Loucy (cell line): ENCODE data around the gene FAM177A1.
"Not testable (repeated sequence)": the region's sequence is repeated elsewhere in the genome, so short reads cannot be mapped to it uniquely, and the experiment has no call there.

Experiments
- H2AFZ ChIP-seq: fragments of 200-600 bp; sonication (generic); 2 replicates; pipeline ENCODE4 v1.6.0; 2016; ENCODE audit warnings: antibody characterized with exemption, mild to moderate bottlenecking, low read length, moderate library complexity
- H3F3A ChIP-seq: fragments of 200-600 bp; 2 replicates; pipeline ENCODE4 v1.6.0; 2016; ENCODE audit warnings: antibody characterized with exemption, low read depth, mild to moderate bottlenecking
- H3K27me3 ChIP-seq: fragments of 200-600 bp; sonication (generic); 2 replicates; pipeline ENCODE4 v1.6.1; 2014; ENCODE audit warnings: low read length, mild to moderate bottlenecking; ENCODE audit not compliant: insufficient read depth, poor library complexity, severe bottlenecking
- H3K36me3 ChIP-seq: fragments of 200-600 bp; sonication (generic); 2 replicates; pipeline ENCODE4 v1.6.1; 2016; ENCODE audit warnings: low read length; ENCODE audit not compliant: insufficient read depth
- H3K4me1 ChIP-seq: fragments of 200-600 bp; sonication (generic); 2 replicates; pipeline ENCODE4 v1.5.1; 2014; ENCODE audit warnings: low read length, mild to moderate bottlenecking; ENCODE audit not compliant: insufficient read depth, poor library complexity, severe bottlenecking
- H3K4me2 ChIP-seq: fragments of 200-600 bp; sonication (generic); 2 replicates; pipeline ENCODE4 v1.6.0; 2014; ENCODE audit warnings: antibody characterized with exemption, low read length, low read depth, mild to moderate bottlenecking; ENCODE audit not compliant: poor library complexity, severe bottlenecking
- H3K4me3 ChIP-seq: fragments of 200-600 bp; sonication (generic); 2 replicates; pipeline ENCODE4 v1.5.1; 2014; ENCODE audit warnings: low read length, mild to moderate bottlenecking, mixed read lengths; ENCODE audit not compliant: poor library complexity, severe bottlenecking
- H3K79me2 ChIP-seq: fragments of 200-600 bp; sonication (generic); 2 replicates; pipeline ENCODE4 v1.6.1; 2014; ENCODE audit warnings: low read length; ENCODE audit not compliant: insufficient read depth
- H3K9ac ChIP-seq: fragments of 200-600 bp; sonication (generic); 2 replicates; pipeline ENCODE4 v1.6.0; 2014; ENCODE audit warnings: mild to moderate bottlenecking, low read depth, low read length, moderate library complexity; ENCODE audit not compliant: poor library complexity, severe bottlenecking
- H3K9me2 ChIP-seq: fragments of 200-600 bp; sonication (generic); replicated peaks from 2 replicates; pipeline ENCODE4 v1.6.1; 2016; ENCODE audit warnings: low read depth, low read length, mixed read lengths
- H3K9me3 ChIP-seq: fragments of 200-600 bp; sonication (generic); 2 replicates; pipeline ENCODE4 v1.6.1; 2014; ENCODE audit warnings: mild to moderate bottlenecking, antibody characterized with exemption, low read length, low read depth; ENCODE audit not compliant: insufficient read depth
- H4K20me1 ChIP-seq: fragments of 200-600 bp; sonication (generic); 2 replicates; pipeline ENCODE4 v1.6.0; 2014; ENCODE audit warnings: antibody characterized with exemption, low read length, mild to moderate bottlenecking; ENCODE audit not compliant: insufficient read depth, poor library complexity, severe bottlenecking
- EZH2phosphoT487 ChIP-seq: fragments of 200-600 bp; IDR thresholded peaks from 2 replicates; pipeline ENCODE4 v1.6.1; 2018; ENCODE audit warnings: antibody characterized with exemption, mild to moderate bottlenecking, moderate library complexity, borderline replicate concordance
- TF ChIP-seq, protein P1 (sequence below): fragments of 200-600 bp; sonication (generic); conservative IDR thresholded peaks from 2 replicates; pipeline ENCODE4 v1.5.1; 2014; ENCODE audit warnings: mild to moderate bottlenecking, antibody characterized with exemption, low read length

FAM177A1 gene

DNA sequence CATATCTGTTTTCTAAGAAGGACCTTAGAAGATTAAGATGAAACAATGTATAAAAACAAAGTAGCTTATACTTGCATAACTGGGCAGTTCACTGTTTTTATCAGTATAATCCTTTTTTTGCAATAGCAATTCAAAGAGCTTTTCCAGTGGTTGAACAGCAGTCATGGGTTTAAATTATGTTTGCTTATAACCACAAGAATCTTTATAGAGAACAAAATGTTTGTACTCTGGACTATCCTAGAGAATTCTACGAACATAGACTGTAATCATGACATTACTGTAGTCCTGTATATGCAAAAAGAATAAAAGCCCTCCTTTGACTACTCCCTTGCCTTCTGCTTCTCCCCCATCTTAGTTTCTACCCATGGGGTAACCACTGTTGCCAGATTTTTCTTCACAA is 5.7 kb downstream of the FAM177A1 start:
- Histone ChIP-seq H2AFZ (no peak overlapping the region), H3K9ac (no peak overlapping the region), H3K4me3 (no peak overlapping the region), H3K79me2 (peaks cover 20% of the 10 kb centered on the region), H3K9me3 (no peaks in the 10 kb centered on the region), H3K9me2 (no peaks in the 10 kb centered on the region), H3K36me3 (no peaks in the 10 kb centered on the region), H3K4me2 (no peak overlapping the region), H3K4me1 (peaks cover 24% of the 10 kb centered on the region), H4K20me1 (peaks cover 10% of the 10 kb centered on the region), H3K27me3 (no peaks in the 10 kb centered on the region), H3F3A (no peaks in the 10 kb centered on the region)
- TF ChIP-seq, protein P1, sequence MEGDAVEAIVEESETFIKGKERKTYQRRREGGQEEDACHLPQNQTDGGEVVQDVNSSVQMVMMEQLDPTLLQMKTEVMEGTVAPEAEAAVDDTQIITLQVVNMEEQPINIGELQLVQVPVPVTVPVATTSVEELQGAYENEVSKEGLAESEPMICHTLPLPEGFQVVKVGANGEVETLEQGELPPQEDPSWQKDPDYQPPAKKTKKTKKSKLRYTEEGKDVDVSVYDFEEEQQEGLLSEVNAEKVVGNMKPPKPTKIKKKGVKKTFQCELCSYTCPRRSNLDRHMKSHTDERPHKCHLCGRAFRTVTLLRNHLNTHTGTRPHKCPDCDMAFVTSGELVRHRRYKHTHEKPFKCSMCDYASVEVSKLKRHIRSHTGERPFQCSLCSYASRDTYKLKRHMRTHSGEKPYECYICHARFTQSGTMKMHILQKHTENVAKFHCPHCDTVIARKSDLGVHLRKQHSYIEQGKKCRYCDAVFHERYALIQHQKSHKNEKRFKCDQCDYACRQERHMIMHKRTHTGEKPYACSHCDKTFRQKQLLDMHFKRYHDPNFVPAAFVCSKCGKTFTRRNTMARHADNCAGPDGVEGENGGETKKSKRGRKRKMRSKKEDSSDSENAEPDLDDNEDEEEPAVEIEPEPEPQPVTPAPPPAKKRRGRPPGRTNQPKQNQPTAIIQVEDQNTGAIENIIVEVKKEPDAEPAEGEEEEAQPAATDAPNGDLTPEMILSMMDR, result no peak
- no peak for TF ChIP-seq EZH2phosphoT487

DNA sequence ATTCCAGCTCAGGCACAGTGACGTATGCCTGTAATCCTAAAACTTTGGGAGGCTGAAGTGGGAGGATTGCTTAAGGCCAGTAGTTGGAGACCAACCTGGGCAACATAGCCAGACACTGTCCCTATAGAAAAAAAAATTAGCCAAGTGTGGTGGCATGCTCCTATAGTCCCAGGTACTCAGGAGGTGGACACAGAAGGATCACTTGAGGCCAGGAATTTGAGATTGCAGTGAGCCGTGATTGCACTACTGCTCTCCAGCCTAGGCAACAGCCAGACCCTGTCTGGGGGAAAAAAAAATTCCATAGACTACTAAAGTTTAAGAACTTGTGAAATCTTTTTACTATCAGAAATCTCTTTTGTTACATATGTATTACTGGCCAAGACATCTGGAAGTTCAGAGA is 6.6 kb downstream of the FAM177A1 start:
- H3K79me2 ChIP-seq, result peaks cover 11% of the 10 kb centered on the region
- no peak for TF ChIP-seq EZH2phosphoT487
- TF ChIP-seq, protein P1, result no peak
- H3F3A ChIP-seq, result no peaks in the 10 kb centered on the region
- H3K9me3 ChIP-seq, result no peaks in the 10 kb centered on the region
- H3K4me1 ChIP-seq, result peaks cover 19% of the 10 kb centered on the region
- no peaks in the 10 kb centered on the region for H3K9me2 ChIP-seq
- H3K4me2 ChIP-seq, result no peak overlapping the region
- H3K4me3 ChIP-seq, result no peak overlapping the region
- no peak overlapping the region for H2AFZ ChIP-seq
- no peak overlapping the region for H3K9ac ChIP-seq
- no peaks in the 10 kb centered on the region for H3K27me3 ChIP-seq
- H3K36me3 ChIP-seq, result no peaks in the 10 kb centered on the region
- H4K20me1 ChIP-seq, result peaks cover 4% of the 10 kb centered on the region

DNA sequence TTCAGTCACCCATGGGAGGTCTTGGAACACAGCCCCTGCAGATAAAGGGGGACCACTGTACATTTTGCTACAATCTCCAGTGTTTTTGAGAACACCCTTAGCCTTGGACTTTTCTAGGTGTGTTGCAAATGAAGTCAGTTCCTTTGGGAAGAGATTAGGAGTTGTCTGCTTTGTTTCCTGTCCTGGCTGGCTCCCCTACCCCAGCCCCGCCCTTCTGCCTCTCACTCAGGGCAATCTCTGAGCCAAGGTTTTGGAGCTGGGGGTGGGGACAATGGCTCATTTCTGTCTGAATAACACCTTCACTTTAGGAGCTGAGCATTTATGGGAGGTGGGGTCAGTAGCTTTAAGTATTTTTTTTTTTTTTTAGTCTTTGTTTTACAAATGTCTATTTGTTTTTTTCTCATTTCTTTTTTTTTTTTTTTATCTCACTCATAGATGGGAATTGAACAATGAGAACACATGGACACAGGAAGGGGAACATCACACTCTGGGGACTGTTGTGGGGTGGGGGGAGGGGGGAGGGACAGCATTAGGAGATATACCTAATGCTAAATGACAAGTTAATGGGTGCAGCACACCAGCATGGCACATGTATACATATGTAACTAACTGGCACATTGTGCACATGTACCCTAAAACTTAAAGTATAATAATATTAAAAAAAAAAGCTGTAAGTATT is 15.2 kb downstream of the FAM177A1 start:
- H3F3A ChIP-seq, H3K9me3 ChIP-seq, H3K27me3 ChIP-seq, H3K36me3 ChIP-seq, H3K9ac ChIP-seq, H2AFZ ChIP-seq, H3K9me2 ChIP-seq, H3K4me1 ChIP-seq, H4K20me1 ChIP-seq, H3K4me3 ChIP-seq, H3K4me2 ChIP-seq, H3K79me2 ChIP-seq: not testable (repeated sequence)

DNA sequence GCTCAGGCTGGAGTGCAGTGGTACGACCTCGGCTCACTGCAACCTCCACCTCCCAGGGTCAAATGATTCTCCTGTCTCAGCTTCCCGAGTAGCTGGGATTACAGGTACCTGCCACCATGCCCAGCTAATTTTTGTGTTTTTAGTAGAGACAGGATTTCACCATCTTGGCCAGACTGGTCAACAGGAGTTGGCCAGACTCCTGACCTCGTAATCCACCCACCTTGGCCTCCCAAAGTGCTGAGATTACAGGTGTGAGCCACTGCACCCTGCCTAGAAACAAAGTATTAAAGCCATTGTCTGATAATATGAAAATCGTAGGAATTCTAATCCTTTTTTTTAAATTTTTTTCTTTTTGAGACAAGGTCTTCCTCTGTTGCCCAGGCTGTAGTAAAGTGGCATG is 19.7 kb downstream of the FAM177A1 start:
- not testable (repeated sequence) for H3K9me2 ChIP-seq, H3F3A ChIP-seq, H2AFZ ChIP-seq, H3K4me3 ChIP-seq, H3K79me2 ChIP-seq, H4K20me1 ChIP-seq, H3K27me3 ChIP-seq, H3K36me3 ChIP-seq, H3K4me2 ChIP-seq, H3K9ac ChIP-seq, H3K4me1 ChIP-seq, H3K9me3 ChIP-seq
